HG03097 (cell line): Measurements from ENCODE around the gene SOX5.
"Not testable (repeated sequence)": the region's sequence is repeated elsewhere in the genome, so short reads cannot be mapped to it uniquely, and the experiment has no call there.

ENCODE experiments used
- ATAC-seq: cut with Tn5 transposase; IDR thresholded peaks from one replicate; pipeline ENCODE4 v1.9.1; 2021; ENCODE audit not compliant: unreplicated experiment, low FRiP score

SOX5 gene

DNA sequence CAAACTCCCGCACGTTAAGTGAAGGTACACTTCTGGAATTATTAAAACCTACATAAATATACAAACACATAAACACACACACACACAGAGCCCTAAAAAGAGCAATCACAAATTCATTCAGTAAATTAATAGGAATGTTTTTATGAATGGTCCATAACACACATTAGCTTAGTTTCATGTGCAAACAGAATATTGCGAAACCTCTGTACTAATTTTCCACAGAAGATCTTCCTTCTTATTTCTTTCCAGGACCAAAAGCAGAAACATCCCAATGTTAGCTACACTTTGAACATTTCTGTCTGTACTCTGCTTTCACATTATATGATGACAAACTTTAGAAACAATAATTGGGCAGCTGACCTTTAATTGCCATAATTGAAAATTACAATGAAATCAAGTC lies 101.6 kb downstream of the SOX5 start:
- ATAC-seq, result no peak

DNA sequence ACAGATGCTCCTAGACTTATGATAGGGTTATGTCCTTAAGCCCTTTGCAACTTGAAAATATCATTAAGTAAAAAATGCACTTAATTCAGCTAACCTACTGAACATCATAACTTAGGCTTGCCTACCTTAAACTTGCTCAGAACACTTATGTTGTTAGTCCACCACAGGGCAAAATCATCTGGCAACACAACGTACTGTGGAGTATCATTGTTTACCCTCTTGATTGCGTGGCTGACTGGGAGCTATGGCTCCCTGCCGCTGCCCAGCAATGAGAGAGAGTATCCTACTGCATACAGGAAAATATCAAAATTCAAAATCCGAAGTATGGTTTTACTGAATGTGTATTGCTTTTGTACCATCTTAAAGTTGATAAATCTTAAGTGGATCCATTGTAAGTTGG lies 105.5 kb downstream of the SOX5 start:
- ATAC-seq, result no peak

DNA sequence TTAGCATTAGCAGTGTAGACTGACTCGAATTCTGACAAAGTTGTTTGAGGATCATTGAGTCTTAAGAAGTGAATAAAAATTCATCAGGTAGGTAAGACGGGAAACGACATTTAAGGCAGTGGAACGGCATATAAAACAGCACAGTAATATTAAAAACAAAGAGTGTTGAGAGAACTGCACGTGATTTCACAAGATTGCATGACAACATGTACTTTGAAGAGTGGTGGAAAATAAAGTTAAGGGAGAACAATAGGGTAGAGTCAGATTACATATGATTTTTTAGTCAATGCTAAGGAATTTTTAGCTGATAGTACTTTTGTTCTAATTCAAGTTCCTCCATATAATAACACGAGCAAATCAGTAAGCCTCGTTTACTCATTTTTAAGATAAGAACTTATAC lies 115.4 kb downstream of the SOX5 start:
- no peak for ATAC-seq

DNA sequence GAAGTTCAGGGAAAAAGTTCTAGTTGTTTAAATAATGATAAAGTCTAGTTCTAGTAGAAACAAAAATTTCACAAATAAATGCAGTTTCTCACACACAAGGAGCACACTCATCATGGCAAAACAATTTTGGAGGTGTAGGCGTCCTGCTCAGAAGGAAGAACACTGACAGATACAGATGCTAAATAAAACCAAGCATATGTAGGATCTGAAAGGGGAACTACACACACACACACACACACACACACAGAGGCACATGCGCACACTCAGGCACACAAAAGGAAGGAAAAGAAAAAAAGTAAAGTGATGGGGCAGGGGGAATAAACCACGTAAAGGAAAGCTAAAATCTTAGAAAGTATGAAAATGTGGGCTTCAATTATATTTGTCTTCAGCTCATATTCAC lies 117.7 kb downstream of the SOX5 start:
- ATAC-seq, result no peak

DNA sequence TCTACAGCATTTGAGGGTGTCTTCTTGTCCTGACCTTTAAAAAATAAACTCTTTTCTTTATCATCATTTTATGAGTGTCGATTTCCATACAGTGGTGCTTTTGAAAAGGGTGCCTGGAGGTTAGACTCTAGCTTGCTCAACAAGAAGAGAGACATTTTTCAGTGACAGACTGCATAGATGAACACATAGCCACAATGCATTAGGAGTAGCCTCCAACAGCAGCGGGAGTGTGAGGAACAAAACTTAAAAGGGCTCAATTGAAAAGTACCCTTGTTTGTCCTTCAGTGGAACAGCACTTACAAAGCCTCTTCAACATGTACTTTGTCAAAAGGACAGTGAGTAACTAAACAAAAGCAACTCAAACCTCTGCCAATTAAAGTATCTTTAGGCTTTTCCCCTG lies 119.3 kb downstream of the SOX5 start:
- no peak for ATAC-seq

DNA sequence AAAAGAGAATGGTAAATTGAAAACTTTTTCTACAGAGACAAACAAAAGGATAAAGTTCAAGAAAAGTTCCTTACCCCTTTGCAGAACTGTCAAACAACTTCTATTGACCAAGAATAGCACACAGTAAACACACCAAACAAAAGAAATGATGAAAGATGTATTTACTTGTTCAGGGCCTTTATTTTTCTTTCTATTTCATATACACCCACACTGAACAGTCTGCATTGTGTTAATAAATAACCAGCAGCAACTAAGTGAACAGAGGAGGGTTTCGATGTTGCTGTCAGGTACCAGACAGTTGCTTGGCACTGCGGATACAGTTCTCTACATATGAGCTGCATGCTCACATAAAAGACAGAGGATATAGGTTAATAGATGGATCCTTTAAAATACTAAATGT lies 122.1 kb downstream of the SOX5 start:
- peak; percentile 52 for ATAC-seq

DNA sequence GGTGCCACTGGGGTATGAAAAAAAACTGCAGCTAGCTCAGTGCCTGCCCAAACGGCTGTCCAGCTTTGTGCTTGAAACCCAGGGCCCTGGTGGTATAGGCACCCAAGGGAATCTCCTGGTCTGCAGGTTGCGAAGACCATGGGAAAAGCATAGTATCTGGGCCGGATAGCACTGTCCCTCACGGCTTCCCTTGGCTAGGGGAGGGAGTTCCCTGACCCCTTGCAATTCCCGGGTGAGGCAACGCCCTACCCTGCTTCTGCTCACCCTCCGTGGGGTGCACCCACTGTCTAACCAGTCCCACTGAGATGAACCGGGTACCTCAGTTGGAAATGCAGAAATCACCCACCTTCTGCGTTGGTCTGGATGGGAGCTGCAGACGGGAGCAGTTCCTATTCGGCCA lies 124.3 kb downstream of the SOX5 start:
- ATAC-seq, result not testable (repeated sequence)

DNA sequence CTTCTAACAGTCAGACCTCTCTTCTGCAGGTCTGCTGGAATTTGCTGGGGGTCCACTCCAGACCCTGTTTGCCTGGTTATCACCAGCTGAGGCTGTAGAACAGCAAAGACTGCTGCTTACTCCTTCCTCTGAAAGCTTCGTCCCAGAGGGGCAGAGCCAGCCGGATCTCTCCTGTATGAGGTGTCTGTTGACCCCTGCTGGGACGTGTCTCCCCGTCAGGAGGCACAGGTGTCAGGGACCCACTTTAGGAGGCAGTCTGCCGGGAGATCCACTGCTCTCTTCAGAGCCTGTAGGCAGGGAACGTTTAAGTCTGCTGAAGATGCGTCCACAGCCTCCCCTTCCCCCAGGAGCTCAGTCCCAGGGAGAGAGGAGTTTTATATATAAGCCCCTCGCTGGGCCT lies 125.1 kb downstream of the SOX5 start:
- ATAC-seq, result no peak

DNA sequence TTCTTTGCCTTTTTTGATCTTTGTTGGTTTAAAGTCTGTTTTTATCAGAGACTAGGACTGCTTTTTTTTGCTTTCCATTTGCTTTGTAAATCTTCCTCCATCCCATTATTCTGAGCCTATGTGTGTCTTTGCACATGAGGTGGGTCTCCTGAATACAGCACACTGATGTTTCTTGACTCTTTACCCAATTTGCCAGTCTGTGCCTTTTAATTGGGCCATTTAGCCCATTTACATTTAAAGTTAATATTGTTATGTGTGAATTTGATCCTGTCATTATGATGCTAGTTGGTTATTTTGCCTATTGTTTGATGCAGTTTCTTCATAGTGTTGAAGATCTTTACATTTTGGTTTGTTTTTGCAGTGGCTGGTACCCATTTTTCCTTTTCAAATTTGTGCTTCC lies 126.6 kb downstream of the SOX5 start:
- not testable (repeated sequence) for ATAC-seq

DNA sequence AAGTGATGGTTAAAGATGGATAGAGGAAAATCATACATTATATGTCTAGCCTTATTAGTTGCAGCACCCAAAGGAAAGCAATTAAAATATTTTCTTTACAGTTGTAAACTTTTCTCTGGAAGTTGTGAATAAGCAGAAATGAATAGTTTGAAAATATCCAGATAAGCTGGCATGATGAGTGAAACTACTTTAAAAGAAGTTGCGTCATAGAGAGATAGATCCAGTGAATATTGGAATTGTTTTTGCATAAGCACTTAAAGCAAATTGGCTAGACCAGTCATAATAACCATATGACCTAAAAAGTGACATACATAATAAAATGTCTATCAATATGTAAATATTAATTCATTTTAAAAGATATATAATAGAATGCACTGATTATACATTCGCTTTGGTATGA lies 132.1 kb downstream of the SOX5 start:
- no peak for ATAC-seq

DNA sequence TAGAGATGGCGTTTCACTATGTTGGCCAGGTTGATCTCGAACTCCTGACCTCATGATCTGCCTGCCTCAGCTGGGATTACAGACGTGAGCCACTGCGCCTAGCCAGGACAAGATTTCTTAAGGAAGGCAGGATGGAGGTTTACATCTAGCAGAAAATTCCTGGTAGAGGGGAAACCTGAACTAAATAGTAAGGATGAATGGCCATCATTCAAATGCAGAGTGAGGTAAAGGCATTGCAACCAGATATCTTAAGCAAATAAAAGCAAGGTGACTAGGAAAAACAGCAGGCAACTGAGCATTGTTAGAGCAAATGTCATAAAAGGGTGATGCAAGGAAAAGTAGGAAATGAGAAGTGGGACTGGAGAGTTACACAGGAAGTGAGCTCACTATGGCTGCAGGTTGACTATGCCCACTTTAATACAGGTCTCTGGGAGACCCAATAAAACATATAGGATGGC lies 133.0 kb downstream of the SOX5 start:
- ATAC-seq, result no peak

DNA sequence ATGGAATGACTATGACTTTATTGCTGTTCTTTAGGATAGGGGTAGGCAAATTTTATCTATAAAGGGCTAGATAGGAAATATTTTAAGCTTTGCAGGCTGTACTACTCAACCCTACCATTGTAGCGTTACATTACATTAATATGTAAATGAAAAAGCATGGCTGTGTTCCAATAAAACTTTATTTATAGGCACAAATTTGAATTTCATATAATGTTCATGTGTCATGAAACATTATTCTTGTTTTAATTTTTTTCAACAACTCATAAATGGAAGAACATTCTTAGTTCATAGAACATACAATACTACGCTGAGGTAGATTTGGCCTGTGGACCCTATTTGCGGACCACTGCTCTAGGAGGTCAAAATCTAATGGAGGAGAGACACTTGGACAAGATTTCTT lies 133.7 kb downstream of the SOX5 start:
- ATAC-seq, result no peak

DNA sequence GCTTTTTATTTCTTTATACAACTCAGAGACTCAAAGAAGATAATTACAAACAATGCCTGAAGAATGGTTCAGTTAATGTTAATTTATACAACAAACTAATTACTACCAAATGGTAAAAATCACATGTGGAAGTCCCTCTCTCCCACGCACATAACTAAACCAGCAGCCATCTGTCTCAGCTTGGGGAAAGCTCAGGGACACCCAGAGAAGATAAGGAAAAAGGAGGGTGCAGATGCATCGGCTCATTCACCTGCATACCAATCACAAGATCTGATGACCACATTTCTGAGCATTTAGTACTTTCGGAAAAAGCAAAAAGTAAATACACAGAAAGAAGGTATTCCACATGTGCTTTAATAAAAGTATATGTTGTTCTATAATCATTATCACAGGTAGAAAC lies 136.3 kb downstream of the SOX5 start:
- ATAC-seq, result no peak

DNA sequence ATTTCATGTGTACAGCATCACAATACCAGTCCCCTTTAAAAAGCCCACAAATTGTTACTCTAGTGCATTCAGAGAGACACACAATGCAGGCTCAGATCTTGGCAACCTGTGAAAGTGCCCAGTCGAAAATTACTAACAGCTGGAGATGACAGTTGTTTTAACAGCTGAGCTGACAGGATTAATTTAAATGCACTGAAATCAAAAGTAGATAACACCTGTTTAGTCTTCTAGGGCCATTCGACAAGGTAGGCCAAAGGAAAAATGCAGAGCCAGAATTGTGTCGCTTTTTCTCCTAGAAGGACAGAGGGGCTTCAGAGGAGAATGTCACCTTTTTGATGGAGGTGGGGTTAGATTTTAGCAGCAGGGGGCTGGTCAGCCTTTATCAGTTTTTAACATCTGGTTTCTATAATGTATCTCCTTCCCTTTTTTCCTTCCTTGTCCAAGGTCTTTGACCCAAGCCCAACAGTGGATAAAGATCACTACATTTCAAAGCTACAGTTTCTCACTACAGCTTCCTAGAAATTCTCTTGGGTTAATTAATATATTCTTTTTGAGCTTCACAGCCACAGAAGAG lies 139.1 kb downstream of the SOX5 start:
- ATAC-seq, result no peak

DNA sequence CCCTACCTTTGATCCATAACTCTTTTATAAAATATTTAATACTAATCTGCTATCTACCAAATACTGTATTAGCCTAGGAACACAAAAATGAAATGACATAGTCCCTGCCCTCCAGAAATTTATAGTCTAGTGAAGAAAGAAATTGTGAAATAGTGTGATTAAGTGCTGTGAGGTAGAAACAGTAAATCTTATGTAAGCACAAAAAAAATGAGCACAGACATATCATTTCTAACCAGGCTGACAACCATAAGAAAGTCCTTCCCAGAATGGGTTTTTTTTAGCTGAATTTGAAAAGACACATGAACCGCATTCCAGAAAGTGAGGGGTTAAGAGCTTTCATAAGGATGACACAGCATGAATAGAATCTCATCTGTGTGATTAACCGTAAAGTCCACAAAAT lies 145.9 kb downstream of the SOX5 start:
- no peak for ATAC-seq

DNA sequence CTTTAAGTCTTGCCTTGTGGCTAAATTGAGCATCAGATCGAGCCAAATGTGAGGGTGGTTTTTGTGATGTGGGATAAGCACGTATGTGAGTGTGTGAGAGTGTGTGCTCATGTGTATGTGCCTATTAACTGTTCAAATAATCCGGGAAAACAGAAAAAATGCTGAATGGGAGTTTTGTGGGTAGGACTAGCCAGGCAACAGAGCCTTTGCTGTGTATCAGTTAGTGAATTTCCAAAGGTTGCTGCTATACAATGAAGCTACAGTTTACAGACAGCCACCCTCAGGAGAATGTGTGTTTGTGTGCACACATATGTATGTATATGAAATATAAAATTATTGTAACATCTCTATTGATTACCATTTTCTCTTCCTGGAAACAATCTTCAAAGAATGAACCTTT lies 154.0 kb downstream of the SOX5 start:
- ATAC-seq, result no peak

DNA sequence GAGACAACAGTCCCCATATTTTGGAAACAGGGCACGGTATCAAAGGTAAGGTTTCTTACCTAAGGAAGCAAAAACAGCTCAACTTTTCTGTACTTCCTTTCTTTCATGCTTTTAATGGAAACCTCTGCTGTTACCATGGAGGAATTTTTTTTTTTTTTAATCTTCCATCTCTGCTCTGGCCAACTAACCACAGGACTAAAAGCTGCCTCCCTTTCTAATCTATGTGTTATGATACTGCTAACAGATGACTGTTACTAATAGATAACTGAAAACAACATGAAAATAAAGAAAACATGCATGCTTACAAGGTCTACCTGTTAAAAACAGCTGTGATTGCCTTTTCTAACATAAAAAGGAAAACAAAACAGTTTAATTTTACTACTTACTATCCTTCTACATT lies 168.4 kb downstream of the SOX5 start:
- ATAC-seq, result no peak

DNA sequence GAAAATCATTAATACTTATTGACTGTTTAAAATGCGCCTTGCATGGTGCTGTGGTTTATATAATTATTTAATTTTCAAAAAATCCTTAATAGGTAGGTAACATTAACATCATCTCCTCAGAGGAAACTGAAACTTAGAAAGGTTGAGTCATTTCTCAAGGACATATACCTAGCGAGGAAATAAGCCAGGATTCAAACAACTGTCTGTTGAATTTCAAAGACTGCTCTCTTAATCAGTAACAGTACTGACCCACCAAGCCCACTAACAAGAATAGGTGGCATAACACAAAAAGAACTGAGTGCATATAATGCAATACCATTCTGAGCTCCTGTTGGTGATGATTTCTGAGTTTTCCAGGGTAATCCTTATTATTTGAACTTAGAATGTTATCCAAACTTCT lies 174.3 kb downstream of the SOX5 start:
- peak; percentile 60 for ATAC-seq

DNA sequence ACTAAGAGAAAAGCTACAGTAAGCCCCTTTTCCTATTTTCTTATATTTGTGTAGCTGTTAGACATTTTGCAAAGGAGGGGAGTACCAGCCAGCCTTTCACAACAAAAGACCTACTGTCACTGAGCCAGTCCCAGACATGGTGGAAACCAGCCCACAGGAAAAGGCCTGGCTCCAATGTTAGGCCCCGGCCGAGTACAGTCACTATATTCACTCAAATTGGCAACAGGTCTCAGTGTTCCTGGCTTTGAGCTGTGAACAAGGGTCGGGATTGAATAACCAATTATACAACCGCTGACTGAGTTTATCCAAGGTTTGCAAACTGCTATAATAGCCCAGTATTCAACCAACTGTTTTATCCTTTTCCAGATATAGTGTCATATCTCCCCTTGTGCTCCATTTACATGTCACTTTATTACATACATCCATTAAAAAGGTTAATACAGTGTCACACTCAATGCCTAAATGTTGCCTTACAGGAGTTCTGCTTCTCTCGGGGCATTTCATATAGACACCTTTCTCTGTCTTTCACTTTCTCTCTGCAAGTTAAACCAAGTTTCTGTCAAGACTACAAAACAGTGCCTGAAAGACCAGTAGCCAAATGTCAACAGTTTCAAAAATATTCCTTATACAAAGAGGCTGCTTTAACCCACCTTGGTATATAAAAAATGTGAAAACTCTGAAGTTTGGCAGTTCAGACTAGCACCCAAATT lies 178.1 kb downstream of the SOX5 start:
- ATAC-seq, result no peak

DNA sequence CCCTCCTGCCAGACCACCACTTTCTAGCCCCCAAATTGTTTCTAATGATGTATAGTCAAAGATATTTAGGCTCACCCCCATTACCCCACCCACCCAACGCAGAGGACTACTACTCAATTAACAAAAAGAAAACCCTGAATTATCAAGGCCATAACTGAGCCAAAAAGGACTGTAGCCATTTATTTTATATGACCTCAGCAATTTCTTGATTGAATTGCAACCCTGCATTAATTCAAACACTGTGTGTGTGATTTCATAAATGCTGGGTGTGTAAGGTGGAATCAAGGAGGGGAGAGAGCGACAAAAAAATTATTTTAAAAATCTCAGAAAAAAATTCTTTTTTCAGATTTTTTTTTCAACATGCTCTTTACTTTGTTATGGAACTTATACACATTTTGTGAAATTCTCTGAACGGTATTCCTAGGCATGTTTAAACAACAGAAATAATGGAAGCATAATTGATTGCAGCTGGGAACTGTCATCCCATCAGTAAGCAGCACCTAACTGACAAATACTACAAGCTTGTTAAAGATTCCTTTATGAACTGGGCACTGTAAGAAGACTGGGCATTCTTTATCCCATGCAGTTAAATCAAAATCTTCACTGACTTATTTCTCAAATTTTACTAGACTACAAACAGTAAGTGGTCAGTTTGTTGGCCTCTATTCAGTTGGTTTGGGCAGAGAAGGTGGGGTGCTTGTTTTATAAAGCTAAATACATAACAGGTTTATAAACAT lies 179.1 kb downstream of the SOX5 start:
- no peak for ATAC-seq

DNA sequence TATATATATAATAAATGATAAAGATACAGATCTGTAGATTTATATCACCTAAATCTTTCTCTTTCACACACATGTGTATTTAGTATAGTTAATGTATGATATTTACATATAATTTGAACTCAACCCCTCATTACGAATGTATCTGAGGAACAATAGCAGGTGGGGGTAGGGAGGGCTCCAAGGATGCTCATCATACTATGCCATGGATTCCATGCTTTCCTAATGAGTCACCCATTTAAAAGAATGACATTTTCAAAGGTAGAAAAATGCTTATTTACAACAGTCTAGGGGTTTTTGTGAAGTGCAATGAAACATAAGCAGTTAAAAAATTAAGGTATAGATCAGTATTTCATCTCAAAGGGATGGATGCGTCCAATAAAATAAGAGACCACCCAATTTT lies 181.6 kb downstream of the SOX5 start:
- ATAC-seq, result no peak

DNA sequence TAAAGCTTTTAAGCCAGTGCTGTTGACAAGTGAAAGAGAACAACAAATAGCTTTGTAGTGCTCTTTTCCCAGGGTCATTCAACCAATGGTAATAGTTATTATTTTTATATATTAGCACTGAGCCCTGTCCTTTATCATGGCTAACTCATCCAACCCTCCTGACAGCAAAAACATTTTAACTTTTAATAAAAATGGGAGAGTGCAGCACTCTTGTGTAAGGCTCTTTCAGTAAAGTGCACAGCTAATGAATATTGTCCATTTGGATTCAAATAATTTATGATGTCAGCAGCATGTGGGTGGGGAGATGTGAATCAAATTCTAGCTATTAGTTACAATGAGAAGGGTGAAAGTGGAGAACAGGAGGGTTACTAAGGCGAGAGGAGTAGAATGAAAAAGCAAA lies 185.7 kb downstream of the SOX5 start:
- no peak for ATAC-seq
